ENCODE measurements around the gene BCL6. TPM values are rescaled to one million over a fixed set of nuclear protein-coding genes. Genes with fewer than 3 reads are reported as not detected.
"Not testable (repeated sequence)": the region's sequence is repeated elsewhere in the genome, so short reads cannot be mapped to it uniquely, and the experiment has no call there.

Gene BCL6
- total RNA-seq, 2 donors from 2014 or later, result 103 to 114 TPM

GRCh38 chr3:187681756-187682155 is 63.5 kb downstream of the BCL6 start:
- ATAC-seq; DNase-seq (ENCODE audit: low spot score in 2 of 2): not testable (repeated sequence)

GRCh38 chr3:187679638-187680396 is 65.5 kb downstream of the BCL6 start:
- DNase-seq (ENCODE audit: low spot score in 2 of 2), result peak; percentile 63 to 76
- ATAC-seq, result peak; percentile 61 to 78
- Mint-ChIP-seq H3K27ac (no peak overlapping the region), H3K36me3 (no peaks in the 10 kb centered on the region), H3K9me3 (peaks cover 0 to 3% of the 10 kb centered on the region in 2 donors)

More at GRCh38 chr3:187681756-187682155, 63.5 kb downstream of the BCL6 start:
- H3K36me3 Mint-ChIP-seq, result peaks cover 6 to 11% of the 10 kb centered on the region in 2 donors
- H3K27ac Mint-ChIP-seq, H3K9me3 Mint-ChIP-seq: not testable (repeated sequence)

DNA sequence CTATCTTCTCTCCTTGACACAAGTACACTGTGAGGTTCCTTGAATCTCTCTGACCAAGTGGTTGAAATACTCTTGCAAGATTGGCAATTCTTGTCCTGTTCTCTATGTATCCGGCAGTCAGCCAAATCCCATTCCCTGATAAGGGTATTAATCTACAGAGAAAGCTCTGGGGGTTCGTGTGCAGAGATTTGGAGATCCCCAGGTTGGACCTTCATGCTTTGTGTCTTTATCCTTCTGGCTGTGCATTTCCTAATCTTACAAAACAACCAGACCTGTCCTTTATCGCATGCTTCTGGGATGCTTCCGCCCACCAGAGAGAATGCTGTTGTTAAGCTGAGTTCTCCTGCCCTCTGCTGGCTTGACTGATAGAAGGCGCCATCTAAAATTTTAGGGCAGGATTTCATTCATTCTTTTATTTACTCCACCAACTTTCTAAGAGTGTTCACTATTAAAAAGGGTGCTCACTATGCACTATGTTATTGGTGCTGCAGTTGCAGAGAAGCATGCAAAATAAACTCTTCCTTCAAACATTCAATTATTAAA is 66.5 kb downstream of the BCL6 start:
- ATAC-seq (peak in 1 of 2 donors; percentile 66), DNase-seq (ENCODE audit: low spot score in 2 of 2) (peak in 1 of 2 donors; percentile 38)
- H3K9me3 Mint-ChIP-seq, result peaks cover 0 to under 1% of the 10 kb centered on the region in 2 donors
- H3K27ac Mint-ChIP-seq, result no peak overlapping the region
- H3K36me3 Mint-ChIP-seq, result no peaks in the 10 kb centered on the region

- no peaks in the 10 kb centered on the region for H3K36me3 Mint-ChIP-seq
- ATAC-seq, result no peak
- DNase-seq (ENCODE audit: low spot score in 2 of 2), result no peak
- no peak overlapping the region for H3K27ac Mint-ChIP-seq
- no peaks in the 10 kb centered on the region for H3K9me3 Mint-ChIP-seq
These were observed 67.7 kb downstream of the BCL6 start for GRCh38 chr3:187677604-187678003.

DNA sequence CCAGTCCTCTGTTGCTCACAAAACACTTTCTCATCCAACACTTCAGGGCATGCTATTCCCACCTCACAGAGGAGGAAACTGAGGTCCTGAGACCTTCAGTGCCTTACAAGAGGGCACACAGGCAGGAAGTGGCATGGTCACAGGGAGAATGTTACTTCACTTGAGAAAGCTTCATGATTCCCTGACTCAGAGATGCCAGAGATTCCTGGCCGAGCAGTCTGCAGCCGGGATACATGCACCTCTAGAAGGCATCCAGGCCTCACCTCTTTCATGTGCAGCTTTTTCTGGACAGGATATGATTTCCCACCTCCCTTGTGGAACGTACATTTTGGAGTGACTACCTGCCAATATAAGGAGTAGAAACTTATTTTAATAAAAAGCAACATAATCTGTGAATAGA is 72.3 kb downstream of the BCL6 start:
- no peak for DNase-seq (ENCODE audit: low spot score in 2 of 2)
- Mint-ChIP-seq H3K36me3 (peaks cover 0 to 6% of the 10 kb centered on the region in 2 donors), H3K9me3 (no peaks in the 10 kb centered on the region), H3K27ac (no peak overlapping the region)
- ATAC-seq, result no peak

Other genes with a start within 250 kb of the BCL6 start
- gene SST, start 75.1 kb downstream of the BCL6 start, total RNA-seq, result not detected
- gene RTP2, start 42.9 kb downstream of the BCL6 start, total RNA-seq, result not detected